GM20431 (cell line): Measurements from ENCODE around the gene PICALM.

Experiments used
- in situ Hi-C: fragments of 300-500 bp; cut with MseI, MboI; formaldehyde crosslinking; loops from one replicate; pipeline ENCODE4 v1.15.0; 2020; ENCODE audit warnings: low sequenced_read_pairs; ENCODE audit not compliant: unreplicated experiment

PICALM gene

GRCh38 chr11:86081455-86081854, 12.6 kb upstream of the PICALM start:
- in situ Hi-C loops = no loop called here

- in situ Hi-C loops = no loop called here
These were observed 10.5 kb upstream of the PICALM start for GRCh38 chr11:86079421-86079820.

- in situ Hi-C loops = no loop called here
These were observed 5.1 kb upstream of the PICALM start for GRCh38 chr11:86073948-86074347.

GRCh38 chr11:86072211-86072610, 3.3 kb upstream of the PICALM start:
- in situ Hi-C loops = no loop called here

GRCh38 chr11:86070142-86071056, 1.5 kb upstream of the PICALM start:
- in situ Hi-C loops = no loop called here

GRCh38 chr11:86069408-86070101, 671 bp upstream of the PICALM start:
- in situ Hi-C loops = no loop called here

- in situ Hi-C loops = no loop called here
These were observed 579 bp downstream of the PICALM start for GRCh38 chr11:86068138-86068871.

GRCh38 chr11:86067851-86068137, 1.1 kb downstream of the PICALM start:
- in situ Hi-C loops = no loop called here

- in situ Hi-C loops = no loop called here
These were observed 1.7 kb downstream of the PICALM start for GRCh38 chr11:86067009-86067850.

GRCh38 chr11:86066657-86067008, 2.3 kb downstream of the PICALM start:
- in situ Hi-C loops = no loop called here

GRCh38 chr11:86066033-86066432, 2.9 kb downstream of the PICALM start:
- in situ Hi-C loops = no loop called here

GRCh38 chr11:86064220-86064803, 4.6 kb downstream of the PICALM start:
- in situ Hi-C loops = no loop called here

- in situ Hi-C loops = no loop called here
These were observed 5.3 kb downstream of the PICALM start for GRCh38 chr11:86063536-86063935.

- in situ Hi-C loops = no loop called here
These were observed 6.2 kb downstream of the PICALM start for GRCh38 chr11:86062719-86063118.

GRCh38 chr11:86061483-86062205, 7.2 kb downstream of the PICALM start:
- in situ Hi-C loops = no loop called here

- in situ Hi-C loops = no loop called here
These were observed 8.3 kb downstream of the PICALM start for GRCh38 chr11:86060544-86060943.

GRCh38 chr11:86058360-86058759, 10.5 kb downstream of the PICALM start:
- in situ Hi-C loops = no loop called here

GRCh38 chr11:86056351-86056854, 12.5 kb downstream of the PICALM start:
- in situ Hi-C loops = no loop called here
